HL-60/S4 treated with retinoic acid at 250 ng/mL for 4 days and 3 days (cell line): ENCODE measurements around the gene UVRAG.
"Not testable (repeated sequence)": the region's sequence is repeated elsewhere in the genome, so short reads cannot be mapped to it uniquely, and the experiment has no call there.

Experiments
- in situ Hi-C: fragments of 300-500 bp; cut with MboI; formaldehyde crosslinking; loops from 2 replicates; pipeline ENCODE4 v1.7.0; 2022; ENCODE audit warnings: low sequenced_read_pairs

UVRAG gene

DNA sequence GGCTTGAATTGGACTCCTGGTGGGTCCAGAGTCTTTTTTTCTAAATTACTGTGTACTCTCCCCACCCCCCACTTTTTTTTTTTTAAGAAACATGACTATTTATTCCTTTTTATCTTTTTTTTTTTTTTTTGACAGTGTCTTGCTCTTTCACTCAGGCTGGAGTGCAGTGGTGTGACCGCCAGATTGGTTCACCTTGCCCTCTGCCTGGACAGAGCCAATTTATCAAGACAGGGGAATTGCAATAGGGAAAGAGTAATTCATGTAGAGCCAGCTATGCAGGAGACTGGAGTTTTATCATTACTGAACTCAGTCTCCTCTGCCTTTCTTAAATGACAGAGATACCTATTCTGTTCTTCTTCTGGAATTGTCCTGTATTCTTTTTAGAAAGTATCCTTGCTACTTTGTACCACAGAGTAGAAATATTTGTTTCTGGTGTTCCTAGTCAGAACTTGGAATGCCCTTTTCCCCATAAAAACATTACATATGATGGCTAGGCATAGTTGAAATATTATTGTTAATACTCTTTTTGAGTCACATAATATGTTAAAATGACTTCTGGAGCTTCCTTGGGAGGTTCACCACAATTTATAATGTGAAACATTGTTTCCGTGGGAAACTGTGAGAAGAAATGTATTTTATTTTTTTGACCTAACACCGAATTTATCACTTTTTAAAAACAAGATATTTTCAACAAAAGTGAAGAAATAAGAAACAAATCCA, 95.6 kb downstream of the UVRAG start:
- in situ Hi-C loops: no loop called here

DNA sequence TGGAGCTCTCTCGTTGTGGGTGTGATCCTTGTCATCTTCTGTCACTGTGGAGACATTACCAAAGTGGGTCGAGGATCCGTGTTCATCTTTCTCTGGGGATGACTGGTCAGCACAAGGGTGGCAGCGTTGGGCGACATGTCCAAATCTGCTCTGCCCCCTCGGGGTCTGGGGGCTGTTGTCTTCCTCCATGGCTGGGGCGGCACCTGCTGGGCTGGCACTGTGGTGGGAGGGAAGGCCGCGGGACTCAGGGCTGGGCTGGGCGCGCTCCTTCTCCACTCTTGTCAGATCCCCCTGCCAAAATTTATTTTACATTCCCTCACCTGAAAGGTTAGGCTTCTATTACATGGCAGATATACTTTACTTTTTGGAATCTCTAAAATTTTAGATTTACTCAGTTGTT, 96.4 kb downstream of the UVRAG start:
- in situ Hi-C loops: no loop called here

DNA sequence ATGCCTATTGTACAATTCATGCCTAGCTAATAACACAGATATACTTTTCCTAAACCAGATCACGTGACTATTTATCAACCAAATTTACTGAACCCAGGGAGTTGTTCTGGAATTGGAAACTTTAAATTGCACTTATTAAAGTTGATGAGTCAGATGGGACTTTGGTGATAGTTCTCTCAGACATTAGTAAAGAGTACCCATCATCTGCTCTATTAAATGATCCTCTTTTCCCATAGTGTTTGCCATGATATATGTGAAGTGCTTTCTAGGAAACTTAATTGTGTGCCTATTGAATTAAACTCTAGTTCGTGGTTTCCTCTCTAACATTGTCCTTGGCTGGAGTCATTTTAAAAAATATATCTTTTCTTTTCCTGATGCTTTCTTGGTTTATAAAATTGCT, 99.0 kb downstream of the UVRAG start:
- in situ Hi-C loops: no loop called here

DNA sequence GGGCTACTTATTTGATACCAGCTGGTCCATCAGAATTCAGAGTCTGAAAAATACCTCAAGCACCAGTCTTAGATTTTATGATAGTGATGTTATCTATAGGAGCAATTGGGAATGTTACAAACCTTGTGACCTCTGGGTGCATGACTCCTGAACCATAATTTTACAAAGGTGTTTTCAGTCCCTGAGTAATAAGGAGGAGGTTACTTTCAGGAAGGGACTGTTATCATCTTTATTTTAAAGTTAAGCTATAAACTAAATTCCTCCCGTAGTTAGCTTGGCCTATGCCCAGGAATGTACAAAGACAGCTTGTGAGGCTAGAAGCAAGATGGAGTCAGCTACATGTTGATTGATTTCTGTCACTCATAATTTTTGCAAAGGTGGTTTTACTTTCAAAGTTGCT, 101.9 kb downstream of the UVRAG start:
- in situ Hi-C loops: no loop called here

DNA sequence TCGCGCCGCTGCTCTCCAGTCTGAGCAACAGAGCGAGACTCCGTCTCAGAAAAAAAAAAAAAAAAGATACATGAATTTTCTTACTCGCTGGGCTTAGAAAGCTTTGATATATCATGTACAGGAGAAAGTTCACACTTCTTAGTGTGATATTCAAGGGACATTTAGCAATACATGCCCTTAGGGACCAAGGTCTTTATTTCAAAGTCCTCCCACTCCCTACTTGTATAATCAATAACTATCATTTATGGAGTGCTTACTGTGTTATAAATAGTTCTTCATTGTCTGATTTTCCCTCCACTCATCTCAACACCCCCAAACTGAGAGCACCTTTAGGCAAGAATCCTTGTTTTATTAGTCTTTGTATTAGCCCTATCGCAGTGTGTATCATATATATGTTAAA, 103.3 kb downstream of the UVRAG start:
- in situ Hi-C loops: no loop called here

DNA sequence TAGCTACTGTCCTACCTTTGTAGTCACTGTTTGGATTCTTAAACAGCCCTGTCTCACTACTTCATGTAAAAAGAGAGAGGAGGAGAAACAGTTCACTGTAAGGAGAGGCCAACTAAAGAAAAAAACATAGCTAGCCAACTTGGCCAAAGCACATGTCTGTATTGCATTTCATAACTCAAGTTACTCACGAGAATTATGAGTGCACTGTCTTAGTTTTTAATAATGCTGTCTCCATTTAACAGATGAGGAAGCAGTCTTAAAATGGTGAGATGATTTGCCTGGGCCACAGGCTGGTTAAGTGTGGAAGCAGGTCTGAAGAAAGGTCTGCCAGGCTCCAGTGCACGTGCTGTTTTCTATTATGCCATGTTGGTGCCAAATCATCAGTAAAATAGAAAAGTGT, 104.5 kb downstream of the UVRAG start:
- in situ Hi-C loops: no loop called here

DNA sequence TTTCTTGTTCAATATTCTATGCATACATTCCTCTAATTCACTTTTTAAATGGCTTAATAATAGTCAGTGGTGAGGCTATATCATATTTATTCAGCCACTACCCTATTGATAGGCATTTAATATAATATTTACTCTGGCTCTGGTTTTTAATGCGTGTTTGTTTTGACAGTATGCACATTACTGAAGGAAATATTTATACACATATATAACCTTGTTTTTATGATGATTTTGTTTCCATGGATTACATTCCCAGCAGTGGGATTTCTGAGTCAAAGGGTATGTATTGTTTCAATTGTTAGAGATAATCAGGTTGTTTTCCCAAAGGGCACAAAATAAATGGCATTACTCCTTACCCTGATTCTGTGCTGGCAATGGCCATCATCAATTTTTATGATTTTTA, 105.8 kb downstream of the UVRAG start:
- in situ Hi-C loops: no loop called here

DNA sequence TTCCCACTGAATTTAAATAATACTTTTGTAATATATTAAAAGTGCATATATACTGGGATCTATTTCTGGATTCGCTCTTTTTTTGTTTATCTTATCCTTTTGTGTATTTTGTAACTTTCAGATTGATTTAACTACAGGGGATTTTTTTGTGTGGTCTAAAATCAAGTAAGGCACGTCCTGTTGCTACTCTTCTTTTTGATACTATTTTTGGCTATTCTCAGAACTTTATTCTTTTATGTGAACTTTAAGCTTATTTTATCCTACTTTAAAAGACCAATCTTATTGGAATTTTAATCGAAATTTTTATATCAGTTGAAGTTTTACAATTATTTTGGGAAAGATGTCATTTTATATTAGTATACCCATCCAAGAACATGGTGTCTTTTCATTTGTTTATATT, 106.8 kb downstream of the UVRAG start:
- in situ Hi-C loops: no loop called here

DNA sequence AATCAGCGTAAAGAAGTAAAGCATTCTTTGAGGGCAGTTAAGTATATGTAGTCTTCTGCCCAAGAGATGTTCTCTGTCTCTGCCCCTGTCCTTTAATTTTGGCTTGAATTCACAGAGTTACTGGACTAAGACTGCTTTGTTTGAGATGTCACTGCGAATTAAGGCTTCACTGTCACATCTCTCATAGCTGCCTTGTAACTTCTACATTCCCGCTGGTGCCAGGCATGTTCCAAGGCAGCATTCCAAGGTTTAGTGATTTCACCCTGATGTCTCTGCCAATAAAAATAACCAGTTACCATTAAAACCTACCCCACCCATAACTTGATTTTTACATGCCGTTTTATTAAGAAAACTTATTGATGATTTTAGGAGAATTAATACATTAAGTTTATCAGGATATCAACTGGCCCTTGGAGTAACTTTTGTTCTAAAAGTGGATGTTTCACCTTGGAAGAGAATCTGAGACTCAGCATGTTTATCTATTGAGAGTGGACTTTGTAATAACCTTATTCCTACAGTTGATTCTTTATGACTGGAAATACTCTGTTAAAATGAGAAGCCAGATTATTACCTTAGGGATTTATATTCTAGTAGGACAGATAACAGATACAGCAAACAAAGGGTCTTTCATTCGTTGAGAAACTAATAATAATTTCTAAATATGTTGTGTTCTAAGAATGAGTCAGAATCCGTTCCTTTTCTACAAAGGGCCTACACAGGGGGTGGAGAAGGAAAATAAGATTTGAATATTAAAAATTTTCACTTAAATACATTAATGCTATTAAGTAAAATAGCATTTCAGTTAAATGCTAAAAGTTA, 110.2 kb downstream of the UVRAG start:
- in situ Hi-C loops: no loop called here

DNA sequence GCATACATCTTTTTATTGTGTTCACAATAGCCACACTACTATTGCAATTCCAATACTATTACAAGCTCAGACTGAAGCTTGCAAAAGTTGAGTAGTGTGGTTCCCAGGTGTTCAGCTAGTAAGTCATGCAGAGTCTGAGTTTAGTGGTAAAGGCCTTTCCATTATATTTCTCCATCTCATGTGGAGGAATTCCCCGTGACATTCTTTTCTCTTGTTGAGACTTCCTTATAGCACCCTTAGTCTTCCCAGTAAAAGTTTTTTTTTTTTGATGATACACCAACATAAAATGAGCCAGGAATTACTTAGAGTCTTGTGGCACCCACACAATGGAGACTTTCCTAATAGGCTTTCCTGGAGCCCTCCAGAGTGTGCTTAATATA, 110.8 kb downstream of the UVRAG start:
- in situ Hi-C loops: no loop called here

DNA sequence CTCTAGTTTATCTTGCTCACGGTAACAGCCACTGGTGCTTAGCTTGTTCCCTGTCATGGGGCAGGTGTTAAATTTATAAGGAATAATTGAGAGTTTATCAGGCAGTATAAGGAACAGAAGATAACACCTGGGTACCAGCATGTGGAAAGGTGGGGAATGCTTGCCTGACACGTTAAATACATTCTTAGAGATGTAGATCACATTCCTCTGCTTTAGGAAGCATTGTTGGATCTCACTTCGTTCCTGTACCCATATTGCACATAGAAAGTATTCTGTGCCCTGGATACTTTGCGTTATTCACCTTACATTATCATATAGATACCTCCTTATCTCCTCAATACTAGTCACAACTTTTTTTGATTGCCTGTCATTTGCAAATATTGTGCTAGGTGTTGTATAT, 114.7 kb downstream of the UVRAG start:
- in situ Hi-C loops: no loop called here

DNA sequence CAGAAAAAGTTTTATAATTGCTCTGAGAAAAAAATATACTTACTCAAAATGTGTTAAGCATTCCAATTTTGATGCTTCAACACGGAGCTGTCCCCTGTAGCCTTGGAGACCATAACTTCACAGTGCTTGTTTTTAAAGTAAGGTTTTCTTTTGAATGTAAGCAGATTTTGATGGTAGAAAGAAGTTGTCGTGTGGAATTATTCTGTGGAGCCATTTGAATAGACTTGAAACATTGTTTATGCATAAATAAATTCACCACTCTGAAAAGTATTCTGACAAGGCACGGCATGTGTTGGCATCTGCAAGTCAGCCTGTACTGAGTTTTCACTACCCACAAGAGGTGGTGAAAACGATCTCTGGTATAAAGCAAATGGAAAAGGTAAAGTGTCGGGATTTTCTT, 115.5 kb downstream of the UVRAG start:
- in situ Hi-C loops: no loop called here

DNA sequence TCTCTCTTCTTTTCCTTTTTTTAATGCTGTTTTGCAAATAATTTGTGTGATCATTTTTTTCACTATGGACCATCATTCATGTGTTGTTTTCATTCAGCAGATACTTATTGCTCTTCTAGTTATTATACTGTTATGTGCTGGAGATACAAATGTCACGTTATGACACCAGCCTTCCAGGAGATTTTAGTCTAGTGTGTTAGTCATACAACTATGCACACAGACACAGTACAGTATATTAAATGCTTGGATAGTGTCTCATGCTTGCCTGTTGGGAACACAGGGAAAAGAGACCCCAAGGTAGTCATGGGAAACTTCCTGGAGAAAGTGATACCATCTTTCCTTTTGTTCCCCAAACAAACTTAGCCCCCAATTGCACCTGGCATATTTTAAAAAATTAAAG, 116.1 kb downstream of the UVRAG start:
- in situ Hi-C loops: no loop called here

DNA sequence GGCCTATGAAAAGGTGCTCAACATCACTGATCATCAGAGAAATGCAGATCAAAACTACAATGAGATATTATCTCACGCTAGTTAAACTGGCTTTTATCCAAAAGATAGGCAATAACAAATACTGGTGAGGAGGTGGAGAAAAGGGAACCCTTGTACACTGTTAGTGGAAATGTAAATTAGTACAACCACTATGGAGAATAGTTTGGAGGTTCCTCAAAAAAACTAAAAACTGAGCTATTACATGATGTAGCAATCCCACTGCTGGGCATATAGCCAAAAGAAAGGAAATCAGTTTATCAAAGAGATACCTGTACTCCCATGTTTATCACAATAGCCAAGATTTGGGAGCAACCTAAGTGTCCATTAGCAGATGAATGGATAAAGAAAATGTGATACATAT, 118.7 kb downstream of the UVRAG start:
- in situ Hi-C loops: not testable (repeated sequence)

DNA sequence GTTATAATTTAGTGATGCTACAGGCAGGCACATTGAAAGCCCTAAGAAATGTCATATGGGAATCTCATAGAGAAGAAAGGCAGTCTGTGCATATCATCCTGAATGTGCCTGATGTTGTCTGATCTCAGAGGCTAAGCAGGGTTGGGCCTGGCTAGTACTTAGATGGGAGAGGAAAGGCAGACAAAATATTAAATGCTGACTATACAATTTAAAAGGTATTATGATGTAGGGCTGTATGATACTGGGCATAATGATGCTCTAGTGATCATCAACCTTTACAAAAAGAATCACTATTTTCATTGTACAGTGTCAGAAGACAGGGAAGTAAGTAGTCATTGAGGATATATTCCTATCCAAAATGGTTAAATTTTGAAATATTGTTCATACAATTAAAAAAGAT, 119.8 kb downstream of the UVRAG start:
- in situ Hi-C loops: no loop called here

DNA sequence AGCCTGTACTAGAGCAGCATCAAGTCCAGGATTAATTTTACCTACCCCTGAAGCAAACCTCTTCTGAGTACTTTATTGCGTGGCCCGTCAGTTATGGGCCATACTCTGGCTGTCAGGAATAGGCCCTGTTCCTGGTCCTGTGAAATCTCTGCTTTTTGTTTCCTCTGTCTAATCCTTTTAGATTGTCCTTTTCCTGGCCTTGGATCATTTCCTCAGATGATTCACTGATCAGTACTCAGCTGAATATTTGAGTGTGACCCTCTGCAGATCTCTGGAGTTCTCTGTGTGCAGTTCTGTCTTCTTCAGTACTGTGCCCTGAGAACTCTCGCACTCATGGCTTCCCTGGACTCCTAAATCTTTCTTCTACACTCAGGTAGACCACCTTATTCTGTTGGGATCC, 123.5 kb downstream of the UVRAG start:
- in situ Hi-C loops: no loop called here

DNA sequence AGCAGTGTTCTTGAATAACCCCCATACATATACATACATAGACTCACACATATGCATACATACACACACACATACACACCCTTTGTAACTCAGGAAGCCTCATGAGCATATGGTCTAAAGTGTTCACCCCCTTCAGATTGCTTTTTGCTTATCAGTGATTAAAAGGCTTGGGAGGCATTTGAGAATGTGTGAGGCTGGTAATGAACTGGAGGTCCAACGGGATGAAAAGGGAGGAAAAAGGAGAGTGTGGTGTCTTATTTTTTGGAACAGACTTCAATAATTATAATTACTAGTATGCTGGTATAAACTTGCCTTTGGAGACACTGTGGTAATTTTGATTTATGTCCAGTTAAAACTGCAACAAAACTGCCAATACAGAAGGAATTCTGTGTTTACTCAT, 124.5 kb downstream of the UVRAG start:
- in situ Hi-C loops: no loop called here

DNA sequence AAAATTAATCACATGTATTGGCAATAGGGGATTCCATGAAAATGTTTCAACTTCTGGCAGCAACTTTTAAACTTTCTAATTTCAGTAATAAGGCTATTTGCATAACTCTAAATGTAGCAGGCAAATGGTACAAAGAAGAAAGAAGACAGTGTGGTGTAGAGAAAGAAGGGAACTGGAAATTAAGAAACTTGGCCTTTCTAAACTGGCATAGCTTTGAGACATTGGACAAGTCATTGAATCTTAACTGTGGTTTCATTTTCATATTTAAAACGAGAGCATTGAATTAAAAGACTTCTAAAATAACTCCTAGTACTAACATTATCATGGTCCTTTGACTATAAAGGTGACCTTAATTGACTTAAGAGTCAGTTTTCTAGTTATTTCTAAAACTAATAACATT, 125.0 kb downstream of the UVRAG start:
- in situ Hi-C loops: no loop called here

DNA sequence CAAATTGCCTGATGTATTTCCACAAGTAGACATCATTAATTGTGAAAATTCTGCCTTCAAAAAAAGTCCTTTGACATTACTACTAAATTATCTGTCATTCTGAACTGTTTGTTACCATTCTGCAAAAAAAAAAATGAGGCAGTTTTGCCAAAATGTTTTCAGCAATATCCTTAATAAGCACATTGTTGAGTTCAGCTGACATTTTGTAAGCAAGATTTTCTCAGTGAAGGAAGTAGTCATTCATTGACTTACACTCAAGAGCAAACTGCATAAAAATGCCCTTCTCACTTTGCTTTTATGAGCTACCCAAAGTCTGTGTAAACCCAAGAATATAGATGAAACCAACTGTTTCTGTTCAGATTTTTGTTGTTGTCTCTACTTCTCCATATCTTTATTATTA, 125.9 kb downstream of the UVRAG start:
- in situ Hi-C loops: no loop called here

DNA sequence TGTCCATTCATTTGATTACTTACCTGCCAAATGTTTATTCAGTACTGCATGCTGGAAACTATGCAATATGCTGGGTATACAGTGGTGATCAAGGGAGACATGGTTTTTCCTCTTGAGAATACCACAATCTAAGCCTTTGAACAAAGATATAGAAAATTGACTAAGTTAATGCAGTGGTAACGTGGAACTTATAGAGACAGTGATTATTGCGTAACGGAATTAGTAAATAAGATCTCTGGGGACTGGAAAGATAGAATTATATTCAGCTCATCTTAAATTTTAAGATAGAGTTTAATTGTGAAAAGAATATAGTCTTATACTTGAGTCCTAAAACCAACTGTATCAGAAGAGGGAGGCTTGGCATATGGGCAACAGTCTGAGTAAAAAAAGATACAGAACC, 129.5 kb downstream of the UVRAG start:
- in situ Hi-C loops: no loop called here

DNA sequence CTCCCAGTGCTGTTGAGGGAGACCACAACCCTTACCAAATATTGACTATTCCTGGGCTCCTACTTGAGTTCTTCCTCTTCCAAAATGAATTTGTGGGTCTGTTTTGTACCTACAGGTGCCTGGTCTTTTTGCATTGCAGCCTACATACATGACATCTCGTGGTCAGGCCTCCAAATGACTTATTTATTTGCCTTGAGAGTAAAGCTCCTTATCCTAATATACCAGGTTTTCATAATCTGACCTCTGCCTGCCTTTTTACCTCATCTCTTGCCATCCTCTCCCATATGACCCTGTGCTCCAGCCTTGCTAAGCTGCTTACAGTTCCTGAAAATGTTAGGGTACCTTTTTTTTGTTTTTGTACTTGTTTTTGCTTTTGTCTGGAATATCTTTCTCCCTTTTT, 130.4 kb downstream of the UVRAG start:
- in situ Hi-C loops: no loop called here

DNA sequence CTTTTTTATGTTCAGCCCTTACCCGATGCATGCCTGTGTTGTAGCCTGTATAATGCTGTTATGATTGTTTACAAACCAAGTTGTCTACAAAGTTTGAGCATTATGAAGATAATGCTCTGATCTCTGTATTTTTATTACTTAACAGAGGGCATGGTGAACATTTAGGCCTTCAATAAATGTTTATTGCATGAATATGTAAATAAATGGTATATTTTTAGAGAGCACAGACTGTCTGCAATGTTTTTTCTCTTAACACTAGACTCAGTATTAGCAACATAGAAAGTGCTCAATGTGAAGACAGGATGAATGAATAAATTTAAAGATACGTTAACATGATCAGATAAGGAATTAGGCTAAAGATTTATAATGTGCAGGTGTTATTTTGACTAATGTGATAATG, 130.9 kb downstream of the UVRAG start:
- in situ Hi-C loops: no loop called here
